Measurements from ENCODE around the gene PPM1K.

The PPM1K gene

DNA sequence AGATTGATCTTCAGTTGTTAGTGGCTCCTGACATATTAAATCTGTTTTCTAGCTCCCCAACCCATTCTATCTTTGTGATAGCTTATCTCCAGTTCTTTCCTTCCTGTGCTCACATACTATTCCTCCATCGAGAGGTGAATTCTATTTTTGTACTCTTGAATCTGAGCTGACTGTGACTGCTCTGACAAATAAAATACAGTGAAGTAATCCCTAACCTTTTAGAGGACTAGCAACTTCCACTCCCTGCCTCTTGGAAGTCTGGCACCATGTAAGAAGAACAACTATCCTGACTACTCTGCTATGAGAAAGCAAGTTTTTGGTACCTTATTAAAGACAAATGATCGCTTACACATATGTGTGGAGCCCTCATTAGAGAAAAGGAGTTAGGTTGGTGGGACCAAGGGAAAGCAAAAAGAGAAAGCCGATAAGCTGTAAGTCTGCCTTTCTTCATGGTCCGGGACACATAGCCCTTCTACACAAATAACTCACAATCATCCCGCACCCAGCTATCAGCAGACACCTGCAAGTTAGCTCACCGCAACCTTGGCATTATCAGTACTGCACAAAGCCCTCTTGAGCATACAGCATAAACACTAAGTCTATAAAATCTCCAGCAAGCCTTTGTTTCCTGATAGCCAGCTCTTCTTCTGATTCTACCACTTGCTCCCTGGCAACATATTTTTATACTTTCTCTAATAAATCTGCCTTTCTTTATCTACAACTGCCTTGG lies 13.5 kb upstream of the PPM1K start:
- no peaks in the 10 kb centered on the region for H3K36me3 ChIP-seq (ENCODE audit: low read depth)
- ATAC-seq (ENCODE audit: low read depth) (no peak), DNase-seq (ENCODE audit: low spot score) (no peak)
- TF ChIP-seq, protein P1, sequence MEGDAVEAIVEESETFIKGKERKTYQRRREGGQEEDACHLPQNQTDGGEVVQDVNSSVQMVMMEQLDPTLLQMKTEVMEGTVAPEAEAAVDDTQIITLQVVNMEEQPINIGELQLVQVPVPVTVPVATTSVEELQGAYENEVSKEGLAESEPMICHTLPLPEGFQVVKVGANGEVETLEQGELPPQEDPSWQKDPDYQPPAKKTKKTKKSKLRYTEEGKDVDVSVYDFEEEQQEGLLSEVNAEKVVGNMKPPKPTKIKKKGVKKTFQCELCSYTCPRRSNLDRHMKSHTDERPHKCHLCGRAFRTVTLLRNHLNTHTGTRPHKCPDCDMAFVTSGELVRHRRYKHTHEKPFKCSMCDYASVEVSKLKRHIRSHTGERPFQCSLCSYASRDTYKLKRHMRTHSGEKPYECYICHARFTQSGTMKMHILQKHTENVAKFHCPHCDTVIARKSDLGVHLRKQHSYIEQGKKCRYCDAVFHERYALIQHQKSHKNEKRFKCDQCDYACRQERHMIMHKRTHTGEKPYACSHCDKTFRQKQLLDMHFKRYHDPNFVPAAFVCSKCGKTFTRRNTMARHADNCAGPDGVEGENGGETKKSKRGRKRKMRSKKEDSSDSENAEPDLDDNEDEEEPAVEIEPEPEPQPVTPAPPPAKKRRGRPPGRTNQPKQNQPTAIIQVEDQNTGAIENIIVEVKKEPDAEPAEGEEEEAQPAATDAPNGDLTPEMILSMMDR (IDR thresholded peaks at IDR 0.05; ENCODE audit: poor library complexity, severe bottlenecking), result no peak
- H3K27ac ChIP-seq (ENCODE audit: poor library complexity, severe bottlenecking), result no peak overlapping the region
- H3K4me1 ChIP-seq (ENCODE audit: insufficient read depth, poor library complexity, severe bottlenecking), result no peaks in the 10 kb centered on the region
- H3K9me3 ChIP-seq (ENCODE audit: severe bottlenecking), result no peaks in the 10 kb centered on the region
- no peak overlapping the region for H3K4me3 ChIP-seq (ENCODE audit: severe bottlenecking)
- H3K27me3 ChIP-seq (ENCODE audit: insufficient read depth, poor library complexity, severe bottlenecking), result no peaks in the 10 kb centered on the region

DNA sequence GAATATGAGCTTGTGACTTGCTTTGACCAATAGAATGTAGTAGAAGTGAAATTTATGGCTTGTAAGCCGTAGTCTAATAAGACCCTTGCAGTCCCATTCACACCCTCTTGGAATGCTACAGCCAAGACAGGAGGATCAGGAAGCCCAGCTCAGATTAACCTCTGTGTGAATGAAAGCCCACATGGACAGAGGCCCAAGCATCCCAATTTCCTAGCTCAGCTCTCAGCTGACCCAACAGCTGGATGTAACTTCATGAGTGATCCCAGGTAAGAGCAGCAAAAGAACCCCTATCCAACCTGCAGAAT lies 12.8 kb upstream of the PPM1K start:
- ATAC-seq (ENCODE audit: low read depth) (no peak), DNase-seq (ENCODE audit: low spot score) (no peak)
- Histone ChIP-seq H3K36me3 (ENCODE audit: low read depth) (no peaks in the 10 kb centered on the region), H3K4me1 (ENCODE audit: insufficient read depth, poor library complexity, severe bottlenecking) (no peaks in the 10 kb centered on the region), H3K4me3 (ENCODE audit: severe bottlenecking) (no peak overlapping the region), H3K27ac (ENCODE audit: poor library complexity, severe bottlenecking) (no peak overlapping the region), H3K27me3 (ENCODE audit: insufficient read depth, poor library complexity, severe bottlenecking) (no peaks in the 10 kb centered on the region), H3K9me3 (ENCODE audit: severe bottlenecking) (no peaks in the 10 kb centered on the region)
- TF ChIP-seq, protein P1 (IDR thresholded peaks at IDR 0.05; ENCODE audit: poor library complexity, severe bottlenecking), result no peak

DNA sequence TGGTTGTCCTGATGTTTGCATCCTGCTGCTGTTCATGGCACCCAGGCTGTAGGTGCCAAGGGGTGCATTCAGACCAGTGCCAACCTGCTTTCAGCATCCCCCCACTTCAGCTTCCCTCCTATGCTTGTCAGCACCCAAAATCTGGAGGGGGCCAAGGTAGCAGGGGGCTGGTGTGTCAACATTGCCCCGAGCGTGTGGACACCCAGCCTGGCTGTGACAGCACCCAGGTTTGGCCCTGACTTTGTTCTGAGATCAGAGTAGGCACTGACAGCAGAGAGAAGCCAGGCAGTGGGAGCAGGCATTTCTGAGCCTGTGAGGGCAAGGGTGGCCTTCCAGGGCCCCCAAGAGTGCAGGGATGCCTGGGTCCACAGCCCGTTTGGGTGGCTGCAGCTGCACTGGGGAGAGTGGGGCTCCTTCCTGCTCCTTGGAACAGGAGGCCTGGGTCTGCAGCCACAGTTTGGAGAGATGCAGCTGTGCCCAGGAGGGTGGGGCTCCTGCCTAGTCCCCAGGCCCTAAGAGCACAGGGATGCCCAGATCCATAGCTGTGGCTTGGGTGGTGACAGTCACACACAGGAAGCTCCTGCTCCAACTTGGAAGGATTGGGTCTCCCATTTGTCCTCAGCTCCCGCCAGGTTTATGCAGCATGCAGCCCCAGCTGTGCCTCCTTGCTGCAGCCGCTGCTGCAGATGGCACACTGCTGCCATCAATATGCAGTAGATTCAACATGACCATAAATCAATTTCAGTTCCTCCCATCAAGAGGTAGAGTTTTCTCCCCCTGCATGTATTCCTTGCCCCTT lies 12.3 kb upstream of the PPM1K start:
- TF ChIP-seq, protein P1 (IDR thresholded peaks at IDR 0.05; ENCODE audit: poor library complexity, severe bottlenecking), result no peak
- Histone ChIP-seq H3K27ac (ENCODE audit: poor library complexity, severe bottlenecking) (no peak overlapping the region), H3K4me3 (ENCODE audit: severe bottlenecking) (no peak overlapping the region), H3K9me3 (ENCODE audit: severe bottlenecking) (no peaks in the 10 kb centered on the region), H3K36me3 (ENCODE audit: low read depth) (no peaks in the 10 kb centered on the region), H3K27me3 (ENCODE audit: insufficient read depth, poor library complexity, severe bottlenecking) (no peaks in the 10 kb centered on the region), H3K4me1 (ENCODE audit: insufficient read depth, poor library complexity, severe bottlenecking) (no peaks in the 10 kb centered on the region)
- DNase-seq (ENCODE audit: low spot score) (no peak), ATAC-seq (ENCODE audit: low read depth) (no peak)

DNA sequence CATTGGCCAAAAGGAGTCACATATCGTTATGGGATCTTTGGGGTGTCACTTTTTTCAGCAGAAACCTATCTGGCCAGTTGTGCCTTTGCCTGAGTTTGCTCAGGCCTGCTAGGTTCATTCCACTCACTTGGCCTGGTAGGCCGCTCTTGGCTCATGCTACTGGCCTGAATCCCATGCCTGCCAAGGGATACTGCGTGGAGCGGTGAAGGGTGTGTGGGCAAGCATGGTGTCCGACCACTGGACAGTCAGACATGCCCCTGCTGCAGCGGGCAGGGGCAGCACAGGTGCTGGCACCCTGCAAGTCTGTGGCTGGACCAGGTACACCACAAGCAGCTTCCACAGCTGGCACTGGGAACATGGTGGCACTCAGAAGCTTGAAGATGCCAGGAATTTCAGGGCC lies 11.3 kb upstream of the PPM1K start:
- H3K27me3 ChIP-seq (ENCODE audit: insufficient read depth, poor library complexity, severe bottlenecking), result no peaks in the 10 kb centered on the region
- H3K27ac ChIP-seq (ENCODE audit: poor library complexity, severe bottlenecking), result no peak overlapping the region
- no peaks in the 10 kb centered on the region for H3K9me3 ChIP-seq (ENCODE audit: severe bottlenecking)
- ATAC-seq (ENCODE audit: low read depth) (no peak), DNase-seq (ENCODE audit: low spot score) (no peak)
- H3K4me1 ChIP-seq (ENCODE audit: insufficient read depth, poor library complexity, severe bottlenecking), result no peaks in the 10 kb centered on the region
- TF ChIP-seq, protein P1 (IDR thresholded peaks at IDR 0.05; ENCODE audit: poor library complexity, severe bottlenecking), result no peak
- H3K36me3 ChIP-seq (ENCODE audit: low read depth), result no peaks in the 10 kb centered on the region
- H3K4me3 ChIP-seq (ENCODE audit: severe bottlenecking), result no peak overlapping the region

DNA sequence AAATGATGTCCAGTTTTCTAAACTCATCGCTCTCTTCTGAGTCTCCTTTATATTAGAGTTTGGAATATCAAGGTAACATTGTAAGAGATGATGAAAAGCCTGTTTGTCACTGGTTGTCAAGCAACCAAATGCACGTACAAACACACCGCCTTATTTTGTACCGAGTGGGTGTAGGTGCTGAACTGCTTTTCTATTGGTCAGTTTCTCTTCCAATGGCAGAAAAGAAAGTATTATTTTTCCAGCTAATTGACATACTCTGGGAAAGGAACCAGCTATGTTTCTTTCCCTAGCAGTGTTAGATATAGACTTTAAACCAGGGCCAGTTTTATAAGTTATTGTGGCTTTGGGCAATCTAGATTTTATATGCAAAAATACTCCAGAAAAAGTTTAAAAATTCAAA lies 6.6 kb upstream of the PPM1K start:
- H3K36me3 ChIP-seq (ENCODE audit: low read depth), result no peaks in the 10 kb centered on the region
- no peaks in the 10 kb centered on the region for H3K27me3 ChIP-seq (ENCODE audit: insufficient read depth, poor library complexity, severe bottlenecking)
- DNase-seq (ENCODE audit: low spot score), result no peak
- peak; percentile 21; the same call in 1 of the 3 replicates for ATAC-seq (ENCODE audit: low read depth)
- H3K9me3 ChIP-seq (ENCODE audit: severe bottlenecking), result no peaks in the 10 kb centered on the region
- H3K4me3 ChIP-seq (ENCODE audit: severe bottlenecking), result no peak overlapping the region
- H3K4me1 ChIP-seq (ENCODE audit: insufficient read depth, poor library complexity, severe bottlenecking), result no peaks in the 10 kb centered on the region
- no peak overlapping the region for H3K27ac ChIP-seq (ENCODE audit: poor library complexity, severe bottlenecking)
- TF ChIP-seq, protein P1 (IDR thresholded peaks at IDR 0.05; ENCODE audit: poor library complexity, severe bottlenecking), result no peak
